Spleen (tissue), 11 donors: Measurements from ENCODE around the gene FAM161A. TPM values are rescaled to one million over a fixed set of nuclear protein-coding genes. Genes with fewer than 3 reads are reported as not detected.
"Not testable (repeated sequence)": the region's sequence is repeated elsewhere in the genome, so short reads cannot be mapped to it uniquely, and the experiment has no call there.

Experiments used
- DNase-seq: peaks from one replicate; pipeline ENCODE4 v3.0.0-alpha.2; 2020
- H3K27ac ChIP-seq, 8 donors: fragments of 200-600 bp; sonication (generic) in 7 of 8; 1 replicate in 4 of 8; 2 replicates in 4 of 8; pipeline versions ENCODE4 v1.5.0 to v1.8.0; 2016 to 2021; ENCODE audit warnings: inconsistent platforms in 4 of 8, mild to moderate bottlenecking in 4 of 8, moderate library complexity in 1 of 8
- H3K27me3 ChIP-seq, 7 donors: fragments of 200-600 bp; sonication (generic) in 6 of 7; replicated peaks in 1 of 7; 1 replicate in 4 of 7; 2 replicates in 3 of 7; pipeline versions ENCODE4 v1.5.0 to v1.8.0; 2016 to 2021; ENCODE audit warnings: inconsistent platforms in 3 of 7, mild to moderate bottlenecking in 1 of 7
- H3K36me3 ChIP-seq, 6 donors: fragments of 200-600 bp; sonication (generic) in 5 of 6; 1 replicate in 4 of 6; 2 replicates in 2 of 6; pipeline versions ENCODE4 v1.5.0 to v1.8.0; 2016 to 2021; ENCODE audit warnings: inconsistent platforms in 2 of 6
- H3K4me1 ChIP-seq, 6 donors: fragments of 200-600 bp; sonication (generic) in 5 of 6; 1 replicate in 3 of 6; 2 replicates in 3 of 6; pipeline versions ENCODE4 v1.5.0 to v1.8.0; 2016 to 2021; ENCODE audit warnings: inconsistent platforms in 3 of 6
- H3K4me3 ChIP-seq, 8 donors: fragments of 200-600 bp; sonication (generic) in 7 of 8; 1 replicate in 4 of 8; 2 replicates in 4 of 8; pipeline versions ENCODE4 v1.5.0 to v1.8.0; 2016 to 2021; ENCODE audit warnings: inconsistent platforms in 4 of 8, mild to moderate bottlenecking in 4 of 8, moderate library complexity in 2 of 8
- H3K9me3 ChIP-seq, 8 donors: fragments of 200-600 bp; sonication (generic) in 7 of 8; 1 replicate in 4 of 8; 2 replicates in 4 of 8; pipeline versions ENCODE4 v1.5.0 to v1.8.0; 2016 to 2021; ENCODE audit warnings: inconsistent platforms in 4 of 8
- POLR2A ChIP-seq, 3 donors: fragments of 450-650 bp; IDR thresholded peaks; one replicate each; pipeline ENCODE4 v1.5.1; 2017; ENCODE audit warnings: antibody characterized with exemption in 3 of 3, mild to moderate bottlenecking in 1 of 3
- POLR2AphosphoS5 ChIP-seq, 3 donors: sonication (generic); formaldehyde crosslinking; IDR thresholded peaks; one replicate each; pipeline ENCODE4 v1.5.1; 2017; ENCODE audit warnings: antibody characterized with exemption in 3 of 3
- WGBS, 5 donors: extraction: QIAGEN DNeasy Blood & Tissue Kit in 3 of 5; methylation state at CpG; one replicate each; pipeline versions ENCODE4 v1.1.5 to v1.1.7; 2013 to 2018; 5-methylcytosine and 5-hydroxymethylcytosine counted together
- intact Hi-C: fragments of 100-400 bp; cut with DNase I; formaldehyde crosslinking; loops from one replicate; pipeline ENCODE4 v1.15.0; 2023; ENCODE audit warnings: low total_unique reads
- polyA plus RNA-seq, 3 donors: library from polyadenylated mRNA; stranded (reverse); fragments of 200-250 nt; gene quantifications; one replicate each; pipeline ENCODE4 v1.2.1, GENCODE V29; 2013
- total RNA-seq, 7 donors: library from RNA; depleted of rRNA in 3 of 7; stranded (reverse); fragments of >200 nt in 3 of 7; fragmentation: NEBNext Ultra II Directional in 4 of 7; extraction: Animal tissue kit (Norgen Biotek cat#: 25700) in 4 of 7; gene quantifications; one replicate each; pipeline versions ENCODE4 v1.1.0 to v1.2.1, GENCODE V29; 2016 to 2021
- TF ChIP-seq, protein P1 (sequence below), 11 experiments: fragments of 200-600 bp in 7 of 11; fragments of 450-650 bp in 4 of 11; sonication (generic) in 4 of 11; IDR thresholded peaks in 8 of 11; conservative IDR thresholded peaks in 3 of 11; 1 replicate in 7 of 11; 2 replicates in 4 of 11; pipeline versions ENCODE4 v1.4.0 to v1.8.0; 2016 to 2021; ENCODE audit warnings: antibody characterized with exemption in 11 of 11, inconsistent platforms in 4 of 11, mild to moderate bottlenecking in 1 of 11
- donor health status: healthy with polysubstance abuse.
- donor health status: DM: no; HTN: no; CAD: no; lungs with moderate emphysema.
- donor health status: DM: no; HTN: no; CAD: no.
- donor health status: Bipolar disorder and iron deficiency.
- donor health status: healthy.
- donor health status: DM: no; HTN: no; CAD: no.
- donor health status: DM: yes; HTN: yes; CAD: no.

The FAM161A gene
- total and polyA plus RNA-seq, 10 donors = 0.76 to 3.1 (median 1.6) TPM

DNA sequence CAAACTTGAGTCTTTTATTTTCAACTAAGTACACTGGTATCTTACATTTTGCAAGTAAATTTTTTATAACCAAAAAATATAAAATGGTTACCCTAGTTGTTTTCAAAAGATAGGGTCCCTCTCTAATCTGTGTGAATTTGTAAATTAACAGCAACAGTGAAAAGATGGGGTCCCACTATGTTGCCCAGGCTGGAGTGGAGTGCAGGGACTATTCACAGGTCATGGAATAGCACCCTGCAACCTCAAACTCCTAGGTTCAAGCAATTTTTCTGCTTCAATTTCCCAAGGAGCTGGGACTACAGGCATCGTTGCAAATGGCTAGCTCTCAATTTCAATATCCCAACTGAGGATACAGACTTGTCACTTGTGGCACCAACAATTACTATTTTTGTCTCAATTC is 22.5 kb upstream of the FAM161A start:
- no peaks in the 10 kb centered on the region for H3K4me1 ChIP-seq
- WGBS, 5 donors = 93 to 100% (median 94%) methylated on average over 1 of the region's 1 CpG
- intact Hi-C loops = no loop called here
- peaks cover 15 to 100% (median 99%) of the 10 kb centered on the region in 6 donors for H3K36me3 ChIP-seq
- H3K9me3 ChIP-seq = no peaks in the 10 kb centered on the region
- TF ChIP-seq, protein P1, sequence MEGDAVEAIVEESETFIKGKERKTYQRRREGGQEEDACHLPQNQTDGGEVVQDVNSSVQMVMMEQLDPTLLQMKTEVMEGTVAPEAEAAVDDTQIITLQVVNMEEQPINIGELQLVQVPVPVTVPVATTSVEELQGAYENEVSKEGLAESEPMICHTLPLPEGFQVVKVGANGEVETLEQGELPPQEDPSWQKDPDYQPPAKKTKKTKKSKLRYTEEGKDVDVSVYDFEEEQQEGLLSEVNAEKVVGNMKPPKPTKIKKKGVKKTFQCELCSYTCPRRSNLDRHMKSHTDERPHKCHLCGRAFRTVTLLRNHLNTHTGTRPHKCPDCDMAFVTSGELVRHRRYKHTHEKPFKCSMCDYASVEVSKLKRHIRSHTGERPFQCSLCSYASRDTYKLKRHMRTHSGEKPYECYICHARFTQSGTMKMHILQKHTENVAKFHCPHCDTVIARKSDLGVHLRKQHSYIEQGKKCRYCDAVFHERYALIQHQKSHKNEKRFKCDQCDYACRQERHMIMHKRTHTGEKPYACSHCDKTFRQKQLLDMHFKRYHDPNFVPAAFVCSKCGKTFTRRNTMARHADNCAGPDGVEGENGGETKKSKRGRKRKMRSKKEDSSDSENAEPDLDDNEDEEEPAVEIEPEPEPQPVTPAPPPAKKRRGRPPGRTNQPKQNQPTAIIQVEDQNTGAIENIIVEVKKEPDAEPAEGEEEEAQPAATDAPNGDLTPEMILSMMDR (IDR thresholded peaks at IDR 0.05 in 8 of 11, conservative IDR thresholded peaks at IDR 0.05 in 3 of 11) = no peak
- no peak for TF ChIP-seq POLR2A (IDR thresholded peaks at IDR 0.05)
- TF ChIP-seq POLR2AphosphoS5 (IDR thresholded peaks at IDR 0.05) = no peak
- H3K27ac ChIP-seq = no peak overlapping the region
- H3K4me3 ChIP-seq = no peak overlapping the region
- DNase-seq = no peak
- H3K27me3 ChIP-seq = no peaks in the 10 kb centered on the region

DNA sequence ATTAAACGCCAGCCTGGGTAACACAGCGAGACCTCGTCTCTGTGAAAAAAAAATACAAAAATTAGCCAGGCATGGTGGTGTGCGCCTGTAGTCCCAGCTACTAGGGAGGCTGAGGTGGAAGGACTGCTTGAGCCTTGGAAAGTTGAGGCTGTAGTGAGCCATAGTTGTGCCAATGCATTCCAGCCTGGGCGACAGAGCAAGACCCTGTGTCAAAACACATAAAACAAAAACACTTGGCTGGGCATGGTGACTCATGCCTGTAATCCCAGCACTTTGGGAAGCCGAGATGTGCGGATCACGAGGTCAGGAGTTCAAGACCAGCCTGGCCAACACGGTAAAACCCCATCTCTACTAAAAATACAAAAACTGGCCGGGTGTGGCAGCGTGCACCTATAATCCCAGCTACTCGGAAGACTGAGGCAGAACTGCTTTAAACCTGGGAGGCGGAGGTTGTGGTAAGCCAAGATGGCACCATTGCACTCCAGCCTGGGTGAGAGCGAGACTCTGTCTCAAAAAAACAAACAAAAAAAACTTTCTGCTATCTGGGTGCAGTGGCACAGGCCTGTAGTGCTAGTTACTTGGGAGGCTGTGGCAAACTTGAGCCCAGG is 12.7 kb upstream of the FAM161A start:
- TF ChIP-seq POLR2AphosphoS5 (IDR thresholded peaks at IDR 0.05) = peak in 1 of 3 donors; percentile 25
- WGBS, 5 donors = 96 to 99% (median 97%) methylated on average over 14 of the region's 14 CpGs
- DNase-seq, H3K4me1 ChIP-seq, H3K4me3 ChIP-seq, H3K27ac ChIP-seq, H3K27me3 ChIP-seq, intact Hi-C loops: not testable (repeated sequence)
- Histone ChIP-seq H3K36me3 (peaks cover 0 to 91% (median 62%) of the 10 kb centered on the region in 6 donors), H3K9me3 (peaks cover 0 to 17% (median 13%) of the 10 kb centered on the region in 8 donors)

DNA sequence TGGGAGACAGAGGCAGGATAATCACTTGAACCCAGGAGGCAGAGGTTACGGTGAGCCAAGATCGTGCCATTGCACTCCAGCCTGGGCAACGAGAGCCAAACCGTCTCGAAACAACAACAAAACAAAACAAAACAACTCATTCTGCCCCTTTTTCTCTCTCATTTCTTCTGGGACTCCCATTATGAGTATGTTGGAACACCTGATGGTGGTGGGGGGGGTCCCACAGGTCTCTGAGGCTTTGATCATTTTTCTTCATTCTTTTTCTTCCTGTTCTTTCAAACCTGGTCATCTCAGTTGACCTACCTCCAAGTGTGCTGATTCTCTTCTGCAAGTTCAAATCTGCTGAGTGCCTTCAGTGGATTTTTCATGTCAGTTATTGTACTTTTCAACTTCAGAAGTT is 8.2 kb upstream of the FAM161A start:
- H3K9me3 ChIP-seq = peaks cover 0 to 17% (median 14%) of the 10 kb centered on the region in 8 donors
- no peaks in the 10 kb centered on the region for H3K4me1 ChIP-seq
- intact Hi-C loops = no loop called here
- no peak for TF ChIP-seq POLR2A (IDR thresholded peaks at IDR 0.05)
- no peak for TF ChIP-seq POLR2AphosphoS5 (IDR thresholded peaks at IDR 0.05)
- TF ChIP-seq, protein P1 (IDR thresholded peaks at IDR 0.05 in 8 of 11, conservative IDR thresholded peaks at IDR 0.05 in 3 of 11) = no peak
- H3K27me3 ChIP-seq = no peaks in the 10 kb centered on the region
- H3K27ac ChIP-seq = no peak overlapping the region
- peaks cover 0 to 46% (median 18%) of the 10 kb centered on the region in 6 donors for H3K36me3 ChIP-seq
- DNase-seq = no peak
- H3K4me3 ChIP-seq = no peak overlapping the region
- 92 to 99% (median 93%) methylated on average over 5 of the region's 5 CpGs for WGBS, 5 donors

DNA sequence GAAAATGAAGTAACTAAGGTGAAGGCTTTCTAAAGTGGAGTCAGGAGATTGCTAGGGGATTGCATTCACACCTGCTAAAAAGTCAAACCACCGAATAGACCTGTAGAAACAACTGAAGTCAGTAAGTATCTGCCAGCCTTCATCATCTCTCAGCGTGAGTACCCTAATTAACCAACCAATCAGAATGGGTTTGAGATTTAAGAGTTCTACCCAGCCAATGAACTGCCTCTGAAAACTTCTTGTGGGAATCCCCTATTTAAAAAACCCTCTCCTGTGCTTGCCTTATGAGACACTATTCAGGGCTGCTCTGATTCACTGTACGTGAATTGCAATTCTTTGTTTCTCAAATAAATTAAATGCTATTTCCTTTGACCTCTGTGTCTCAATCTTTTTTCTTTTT is 3.4 kb upstream of the FAM161A start:
- no peaks in the 10 kb centered on the region for H3K36me3 ChIP-seq
- peaks cover 0 to 9% (median 7%) of the 10 kb centered on the region in 8 donors for H3K9me3 ChIP-seq
- peaks cover 4 to 19% (median 15%) of the 10 kb centered on the region in 6 donors for H3K4me1 ChIP-seq
- intact Hi-C loops = no loop called here
- TF ChIP-seq POLR2AphosphoS5 (IDR thresholded peaks at IDR 0.05) (no peak), POLR2A (IDR thresholded peaks at IDR 0.05) (no peak)
- TF ChIP-seq, protein P1 (IDR thresholded peaks at IDR 0.05 in 8 of 11, conservative IDR thresholded peaks at IDR 0.05 in 3 of 11) = no peak
- H3K27ac ChIP-seq = no peak overlapping the region
- no peaks in the 10 kb centered on the region for H3K27me3 ChIP-seq
- DNase-seq = no peak
- 65 to 77% (median 69%) methylated on average over 3 of the region's 3 CpGs for WGBS, 5 donors
- no peak overlapping the region for H3K4me3 ChIP-seq
